Inferior parietal cortex (tissue), 1 donor: Measurements from ENCODE around the gene ALDH1A2.
"Not testable (repeated sequence)": the region's sequence is repeated elsewhere in the genome, so short reads cannot be mapped to it uniquely, and the experiment has no call there.

Source experiments
- DNase-seq: peaks from one replicate; pipeline ENCODE4 v3.0.0-alpha.2; 2016; ENCODE audit errors: extremely low spot score

The ALDH1A2 gene

DNA sequence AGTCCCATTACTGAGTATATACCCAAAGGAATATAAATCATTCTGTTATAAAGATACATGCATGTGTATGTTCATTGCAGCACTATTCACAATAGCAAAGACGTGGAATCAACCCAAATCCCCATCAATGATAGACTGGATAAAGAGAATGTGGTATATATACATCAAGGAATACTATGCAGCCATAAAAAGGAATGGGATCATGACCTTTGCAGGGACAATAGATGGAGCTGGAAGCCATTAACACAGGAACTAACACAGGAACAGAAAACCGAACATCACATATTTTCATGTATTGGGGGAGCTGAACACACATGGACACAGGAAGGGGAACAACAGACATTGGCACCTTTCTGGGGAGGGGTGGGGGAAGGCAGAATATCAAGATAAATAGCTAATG is 65.8 kb downstream of the ALDH1A2 start:
- not testable (repeated sequence) for DNase-seq

DNA sequence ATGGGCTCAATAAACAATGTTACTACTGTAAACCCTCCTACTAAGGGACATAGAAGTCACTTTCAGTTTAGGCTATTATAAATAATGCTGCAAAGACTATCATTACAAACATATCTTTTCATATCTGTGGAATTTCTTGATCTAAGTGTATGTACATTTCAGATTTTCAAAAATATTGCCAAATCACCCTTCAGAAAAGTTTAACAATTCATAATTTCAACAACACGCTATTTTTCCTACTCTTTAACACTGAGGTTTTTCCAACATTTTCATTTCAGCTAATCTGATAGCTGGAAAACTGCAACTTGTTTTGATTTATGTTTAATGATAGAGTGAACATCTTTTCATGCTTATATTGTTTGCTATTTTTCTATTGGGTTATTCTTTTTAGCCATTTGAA is 69.0 kb downstream of the ALDH1A2 start:
- no peak for DNase-seq

- no peak for DNase-seq
Measured at GRCh38 chr15:57994221-57995049, 71.1 kb downstream of the ALDH1A2 start.

- no peak for DNase-seq
Measured at GRCh38 chr15:57993409-57994145, 71.9 kb downstream of the ALDH1A2 start.

DNA sequence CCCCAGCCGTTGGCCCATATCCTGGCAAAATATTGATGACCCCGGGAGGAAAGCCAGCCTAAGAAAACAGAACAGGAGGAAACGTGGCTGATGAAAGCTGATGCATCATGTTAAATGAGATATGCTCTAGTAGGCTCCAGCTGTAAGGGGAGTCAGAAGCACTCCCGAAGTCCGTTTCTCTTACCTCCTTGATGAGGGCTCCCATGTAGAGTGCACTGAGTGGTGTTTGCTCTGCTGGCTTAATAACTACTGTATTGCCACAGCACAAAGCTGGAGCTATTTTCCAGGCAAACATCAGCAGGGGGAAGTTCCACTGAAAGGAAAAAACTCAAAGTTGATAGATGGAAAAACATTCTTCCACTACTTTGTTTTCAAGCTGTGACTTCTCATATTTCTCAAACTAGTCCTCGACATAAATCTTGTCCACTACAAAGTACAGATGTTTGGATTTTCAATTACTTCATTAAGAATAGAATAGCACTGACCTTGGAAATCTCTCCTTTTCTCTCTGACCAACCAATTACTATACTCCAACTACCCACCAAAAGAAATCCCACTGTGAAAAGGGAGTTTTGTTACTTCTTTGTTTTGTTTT is 72.7 kb downstream of the ALDH1A2 start:
- no peak for DNase-seq

GRCh38 chr15:57973534-57973933 is 92.0 kb downstream of the ALDH1A2 start:
- DNase-seq: no peak

DNA sequence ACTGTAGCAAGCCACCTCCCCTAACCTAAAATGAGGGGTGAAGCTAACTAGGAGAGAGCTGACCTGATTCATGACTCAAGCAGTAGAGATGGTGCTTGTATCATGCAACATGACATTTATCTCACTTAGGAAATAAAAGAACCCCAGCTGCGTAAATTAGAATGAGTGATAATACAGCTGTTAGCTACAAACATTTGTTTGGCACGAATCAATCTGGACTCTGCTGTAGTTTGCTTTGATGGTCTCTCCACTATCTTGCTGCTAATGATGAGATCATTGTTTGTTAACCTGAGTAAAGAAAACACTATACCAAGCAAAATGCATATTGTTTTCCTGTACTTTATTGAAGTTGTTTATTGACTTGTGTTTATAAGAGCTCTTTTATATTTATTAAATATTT is 92.6 kb downstream of the ALDH1A2 start:
- no peak for DNase-seq

DNA sequence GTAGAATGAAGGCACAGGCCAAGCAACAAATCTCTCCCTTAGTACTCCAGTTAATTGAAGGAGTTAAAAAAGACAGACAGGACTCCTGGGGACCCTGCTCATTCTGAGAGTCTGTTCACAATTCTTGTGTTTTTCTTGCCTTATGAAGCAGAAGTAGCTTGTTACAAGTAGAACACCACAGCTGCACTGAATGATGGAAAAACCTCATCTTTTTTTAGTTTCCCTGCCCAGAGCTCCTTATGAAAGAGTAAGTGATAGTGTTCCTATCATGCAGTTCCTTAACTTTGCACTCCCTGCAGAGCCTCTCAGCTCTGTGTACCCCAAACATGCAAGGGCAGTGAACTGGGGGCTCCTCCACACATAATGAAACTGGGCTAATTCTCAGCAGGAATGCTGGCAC is 95.5 kb downstream of the ALDH1A2 start:
- DNase-seq: no peak

DNA sequence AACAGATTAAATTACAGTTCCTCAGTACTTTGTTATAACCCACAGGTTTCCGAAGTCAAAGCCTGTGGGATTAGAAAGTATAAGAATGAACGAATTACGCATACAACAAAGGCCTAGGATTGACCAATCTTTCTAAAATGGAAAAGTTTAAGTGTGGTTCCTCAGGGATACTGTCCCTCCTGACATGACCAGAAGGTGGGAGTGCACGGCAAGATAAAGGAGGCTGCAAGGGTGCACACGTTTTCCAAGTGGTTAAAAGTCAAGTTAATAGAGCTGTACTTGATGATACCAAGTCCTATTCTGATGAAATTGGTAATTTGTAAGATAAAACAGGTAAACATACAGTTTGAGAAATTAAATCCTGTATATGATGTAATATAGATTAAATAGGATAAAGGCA is 96.2 kb downstream of the ALDH1A2 start:
- no peak for DNase-seq

DNA sequence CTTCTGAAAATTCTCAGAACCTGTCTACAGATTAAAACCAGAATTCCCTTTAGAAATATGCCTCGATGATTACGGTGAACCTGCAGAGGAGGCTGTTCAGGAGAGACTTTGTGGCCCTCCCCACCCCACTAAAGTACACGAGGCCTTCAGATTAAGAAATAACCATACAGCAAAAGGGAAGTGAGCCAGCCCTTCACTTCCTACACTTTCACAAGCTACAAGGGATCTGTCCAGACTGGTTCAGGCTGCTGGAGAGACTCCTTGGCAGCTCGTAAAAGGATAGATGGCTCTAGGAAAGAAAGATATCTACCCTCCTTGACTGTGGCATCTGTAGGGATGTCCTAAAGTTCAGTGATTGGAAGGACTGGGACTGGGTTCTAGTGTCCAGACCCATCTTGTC is 102.6 kb downstream of the ALDH1A2 start:
- DNase-seq: no peak

DNA sequence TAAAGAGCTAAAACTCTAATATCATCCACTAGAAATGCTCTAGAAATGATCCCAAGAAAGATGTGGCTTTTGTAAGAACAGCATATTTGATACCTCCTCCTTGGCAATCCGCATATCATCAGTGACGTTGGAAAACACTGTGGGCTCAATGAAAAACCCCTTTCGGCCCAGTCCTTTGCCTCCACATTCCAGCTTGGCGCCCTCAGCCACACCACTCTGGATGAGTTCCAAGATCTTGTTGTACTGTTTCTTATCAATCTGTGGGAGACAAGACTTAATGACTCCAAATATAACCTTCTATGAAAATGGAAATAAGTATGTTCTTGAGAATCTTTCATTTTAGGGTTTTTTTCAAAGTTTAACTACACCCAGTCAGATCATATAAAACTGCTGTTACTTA is 103.6 kb downstream of the ALDH1A2 start:
- DNase-seq: no peak

DNA sequence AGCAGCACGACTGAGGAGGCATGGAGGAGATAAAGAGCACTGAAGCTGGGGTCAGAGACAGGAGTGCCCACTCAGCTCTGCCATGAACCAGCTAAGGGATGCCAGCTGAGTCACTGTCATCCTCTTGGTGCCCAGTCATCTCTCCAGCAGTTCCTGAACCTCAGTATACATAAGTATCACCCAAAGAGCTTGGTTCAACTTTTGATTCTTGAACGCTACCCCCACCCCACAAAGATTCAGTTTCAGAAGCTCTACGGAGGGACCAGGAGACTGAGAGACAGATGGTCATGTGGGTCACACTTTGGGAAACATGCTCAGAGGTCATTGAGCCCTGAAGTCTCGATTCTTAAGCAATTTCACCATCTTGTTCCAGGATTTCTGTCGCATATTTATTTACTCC is 108.4 kb downstream of the ALDH1A2 start:
- no peak for DNase-seq

- DNase-seq: no peak
Measured at GRCh38 chr15:57953874-57954273, 111.6 kb downstream of the ALDH1A2 start.

DNA sequence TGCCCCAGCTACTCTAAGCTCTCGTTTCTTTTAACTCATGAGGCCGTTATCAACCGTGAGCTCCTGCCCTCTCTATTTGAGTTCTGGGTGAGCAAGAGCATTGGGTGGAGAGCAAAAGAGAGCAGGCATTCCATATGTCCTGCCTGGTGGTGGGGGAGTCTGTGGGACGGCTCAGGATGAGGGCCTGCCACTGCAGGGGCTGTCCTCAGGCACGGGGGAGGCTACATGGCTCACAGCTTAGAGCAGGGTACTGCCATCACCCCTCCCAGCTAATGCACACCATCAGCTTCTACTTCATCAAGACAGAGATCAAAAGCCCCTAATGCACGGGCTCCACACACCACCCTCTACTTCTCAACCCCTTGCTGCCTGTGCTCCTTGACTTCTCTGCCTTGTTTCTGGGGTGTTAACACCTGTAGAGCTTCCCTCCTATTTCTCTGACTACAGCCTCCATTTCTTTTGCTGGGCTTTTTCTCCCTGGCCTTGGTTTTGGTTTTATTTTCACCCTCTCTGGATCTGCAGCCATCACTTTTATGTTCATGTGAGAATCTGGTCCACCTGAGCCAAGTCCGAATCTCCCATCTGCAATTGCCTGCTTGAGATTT is 114.1 kb downstream of the ALDH1A2 start:
- no peak for DNase-seq

DNA sequence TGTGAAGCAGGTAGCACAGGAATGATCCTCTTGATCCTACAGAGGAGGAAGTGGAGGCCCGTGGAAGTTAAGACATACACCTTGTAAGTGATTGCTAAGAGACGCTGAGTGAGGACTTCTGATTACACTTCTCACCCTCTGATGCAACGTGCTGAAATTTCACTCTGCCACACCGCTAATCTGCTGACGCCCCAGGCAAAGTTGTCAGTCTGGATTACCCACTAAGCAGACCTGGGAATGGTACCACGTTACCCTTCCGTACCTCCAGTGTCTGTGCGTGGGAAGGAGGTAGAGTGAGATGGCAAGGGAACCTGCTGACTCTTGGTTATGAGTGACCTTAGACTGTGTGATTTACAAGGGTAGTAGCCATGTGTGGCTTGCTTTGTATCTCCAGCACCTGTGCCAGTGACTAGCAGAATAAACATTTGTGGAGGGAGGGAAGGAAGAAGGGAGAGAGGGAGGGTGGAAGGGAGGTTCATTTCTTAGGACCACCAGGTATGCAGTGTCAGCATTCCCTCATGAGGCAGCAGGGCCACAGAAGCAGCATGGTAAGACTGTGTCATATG is 115.0 kb downstream of the ALDH1A2 start:
- no peak for DNase-seq

GRCh38 chr15:57949374-57949943 is 116.1 kb downstream of the ALDH1A2 start:
- DNase-seq: no peak

DNA sequence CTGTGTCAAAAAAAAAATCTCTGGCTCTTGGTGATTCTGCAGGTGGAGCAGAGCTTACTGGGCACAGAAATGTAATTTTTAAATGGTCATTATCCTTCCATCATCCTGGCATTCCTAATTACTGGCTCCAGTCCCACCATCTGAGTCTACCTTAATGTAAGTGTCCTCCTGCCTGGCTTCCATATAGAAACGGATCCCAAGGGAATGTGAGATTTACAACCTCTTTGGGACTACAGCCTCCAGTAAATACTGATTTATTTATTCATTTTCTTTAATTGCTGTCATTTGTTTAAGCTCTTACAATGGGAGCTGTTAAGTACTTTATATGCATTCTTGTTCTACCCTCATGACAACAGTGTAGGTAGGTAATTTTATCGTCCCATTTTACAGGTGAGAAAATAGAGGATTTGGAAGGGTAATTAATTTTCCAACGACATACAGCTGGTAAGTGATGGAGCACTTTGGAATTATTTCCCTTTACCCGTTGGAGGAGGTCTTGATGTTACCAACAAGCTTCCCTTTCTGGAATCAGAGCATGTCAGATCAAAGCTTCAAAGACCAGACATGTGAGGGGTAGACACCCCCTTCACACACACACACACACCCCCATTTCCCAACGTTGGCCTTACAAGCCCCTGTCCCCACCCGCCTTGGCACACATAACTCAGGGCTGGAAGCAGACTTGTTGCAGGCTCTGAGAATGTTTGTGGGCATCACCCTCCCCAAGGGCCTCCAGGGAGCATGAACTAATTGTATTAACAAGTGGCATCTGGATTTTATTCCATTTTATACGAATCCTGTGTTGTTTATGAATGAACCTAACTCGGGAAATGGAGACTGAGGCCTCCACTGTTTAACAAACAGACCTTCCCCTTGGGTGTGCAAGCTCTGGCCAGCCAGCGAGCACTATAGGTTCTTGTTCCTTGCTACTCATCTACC is 116.9 kb downstream of the ALDH1A2 start:
- no peak for DNase-seq

DNA sequence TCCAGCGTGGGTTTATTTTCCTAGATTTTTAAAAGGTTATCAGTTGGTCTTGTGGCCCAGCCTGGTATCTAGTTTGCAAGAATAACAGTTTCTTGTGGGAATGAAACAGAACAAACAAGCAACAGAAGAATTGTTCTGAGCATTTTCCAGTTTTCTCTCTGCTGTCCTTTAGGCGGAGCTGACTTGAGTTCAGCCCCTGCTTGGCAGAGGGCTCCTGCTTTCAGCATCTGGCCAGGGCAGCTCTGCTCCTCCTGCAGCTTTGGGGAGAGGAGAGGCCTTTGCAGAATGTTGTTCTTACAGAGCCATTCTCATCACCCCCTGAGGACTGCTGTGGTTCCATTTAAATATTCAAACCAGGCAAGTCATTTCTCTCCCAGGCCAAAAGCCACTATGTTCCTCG is 117.7 kb downstream of the ALDH1A2 start:
- DNase-seq: no peak

GRCh38 chr15:57947282-57947681 is 118.2 kb downstream of the ALDH1A2 start:
- DNase-seq: no peak

DNA sequence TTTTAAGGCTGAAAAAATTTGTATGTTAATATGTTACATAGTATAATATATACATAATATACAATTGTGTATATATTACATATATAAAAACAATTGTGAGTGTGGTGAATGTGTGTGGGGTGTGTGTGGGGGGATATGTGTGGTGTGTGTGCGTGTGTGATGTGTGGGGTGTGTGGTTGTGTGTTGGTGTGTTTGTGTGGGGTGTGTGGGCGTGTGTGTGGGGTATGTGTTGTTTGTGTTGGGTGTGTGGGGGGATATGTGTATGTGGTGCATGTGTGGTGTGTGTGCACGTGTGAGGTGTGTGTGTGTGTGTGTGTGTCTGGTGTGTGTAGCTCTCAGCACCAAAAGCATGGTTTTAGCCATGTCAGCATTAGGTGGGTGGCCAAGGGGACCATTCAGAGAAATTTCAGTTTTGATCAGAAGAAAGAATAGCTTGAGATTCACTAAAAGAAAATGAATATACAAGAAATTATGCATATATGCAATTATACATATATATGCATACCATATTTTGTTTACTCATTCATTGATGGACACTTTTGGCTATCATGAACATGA is 118.9 kb downstream of the ALDH1A2 start:
- no peak for DNase-seq
